ENCODE measurements around the gene ATP6V0B.

- TF ChIP-seq RAD21 (conservative IDR thresholded peaks at IDR 0.05) (no peak), EP300 (conservative IDR thresholded peaks at IDR 0.05; ENCODE audit: poor library complexity, severe bottlenecking) (no peak), CTCF (IDR thresholded peaks at IDR 0.05; ENCODE audit: poor library complexity, severe bottlenecking) (no peak), SMC3 (conservative IDR thresholded peaks at IDR 0.05; ENCODE audit: poor library complexity) (no peak), POLR2AphosphoS5 (IDR thresholded peaks at IDR 0.05) (no peak)
Measured at GRCh38 chr1:43985984-43986595, 11.3 kb downstream of the ATP6V0B start.

All from neural cell (in vitro differentiated cells).